ENCODE results near the gene SERPINB7.

Gene SERPINB7

GRCh38 chr18:63844254-63844653 lies 69.0 kb downstream of the SERPINB7 start:
- no peaks in the 10 kb centered on the region for H3K4me1 Mint-ChIP-seq (ENCODE audit: low read depth)
- H3K9me3 Mint-ChIP-seq, result no peaks in the 10 kb centered on the region
- no peak overlapping the region for H3K4me3 Mint-ChIP-seq
- no peak overlapping the region for H3K27ac Mint-ChIP-seq
- no peaks in the 10 kb centered on the region for H3K36me3 Mint-ChIP-seq (ENCODE audit: low read depth)
- peaks cover 27% of the 10 kb centered on the region for H3K27me3 Mint-ChIP-seq (ENCODE audit: low read depth)

GRCh38 chr18:63848159-63848558 lies 72.9 kb downstream of the SERPINB7 start:
- no peaks in the 10 kb centered on the region for H3K4me1 Mint-ChIP-seq (ENCODE audit: low read depth)
- no peaks in the 10 kb centered on the region for H3K36me3 Mint-ChIP-seq (ENCODE audit: low read depth)
- H3K27ac Mint-ChIP-seq, result no peak overlapping the region
- peaks cover 26% of the 10 kb centered on the region for H3K27me3 Mint-ChIP-seq (ENCODE audit: low read depth)
- H3K4me3 Mint-ChIP-seq, result no peak overlapping the region
- H3K9me3 Mint-ChIP-seq, result no peaks in the 10 kb centered on the region

GRCh38 chr18:63850020-63850419 lies 74.8 kb downstream of the SERPINB7 start:
- Mint-ChIP-seq H3K4me3 (no peak overlapping the region), H3K36me3 (ENCODE audit: low read depth) (no peaks in the 10 kb centered on the region), H3K27me3 (ENCODE audit: low read depth) (peaks cover 26% of the 10 kb centered on the region), H3K4me1 (ENCODE audit: low read depth) (no peaks in the 10 kb centered on the region), H3K9me3 (no peaks in the 10 kb centered on the region), H3K27ac (no peak overlapping the region)

GRCh38 chr18:63850636-63851035 lies 75.4 kb downstream of the SERPINB7 start:
- no peak overlapping the region for H3K4me3 Mint-ChIP-seq
- no peaks in the 10 kb centered on the region for H3K4me1 Mint-ChIP-seq (ENCODE audit: low read depth)
- H3K27ac Mint-ChIP-seq, result no peak overlapping the region
- H3K9me3 Mint-ChIP-seq, result no peaks in the 10 kb centered on the region
- no peaks in the 10 kb centered on the region for H3K36me3 Mint-ChIP-seq (ENCODE audit: low read depth)
- peaks cover 22% of the 10 kb centered on the region for H3K27me3 Mint-ChIP-seq (ENCODE audit: low read depth)

Data from T-helper 1 cell treated with Interleukin-12 subunit alpha and Interleukin-12 subunit beta and Interleukin-4 antibody, amounts not matched to agents 30 μg/mL and 1 μg/mL, for 36 hours (primary cell).